Endodermal cell (in vitro differentiated cells): ENCODE measurements around the gene PTPN1. TPM values are rescaled to one million over a fixed set of nuclear protein-coding genes. Genes with fewer than 3 reads are reported as not detected.
"Not testable (repeated sequence)": the region's sequence is repeated elsewhere in the genome, so short reads cannot be mapped to it uniquely, and the experiment has no call there.

Source experiments
- DNase-seq: peaks from one replicate; pipeline ENCODE4 v3.0.0-alpha.2; 2017
- H3K27ac ChIP-seq: 2 replicates; pipeline ENCODE4 v1.5.1; 2013; ENCODE audit warnings: mild to moderate bottlenecking, low read depth, low read length, moderate library complexity
- H3K27me3 ChIP-seq: 2 replicates; pipeline ENCODE4 v1.6.1; 2013; ENCODE audit warnings: mild to moderate bottlenecking, low read length, moderate library complexity; ENCODE audit not compliant: insufficient read depth, control insufficient read depth, poor library complexity, severe bottlenecking
- H3K36me3 ChIP-seq: 2 replicates; pipeline ENCODE4 v1.7.0; 2013; ENCODE audit warnings: mild to moderate bottlenecking, low read length, moderate library complexity; ENCODE audit not compliant: control insufficient read depth, insufficient read depth
- H3K4me1 ChIP-seq: one replicate; pipeline ENCODE4 v1.7.0; 2013; ENCODE audit warnings: low read length; ENCODE audit not compliant: control insufficient read depth, insufficient read depth
- H3K4me3 ChIP-seq: 2 replicates; pipeline ENCODE4 v1.5.1; 2013; ENCODE audit warnings: mild to moderate bottlenecking, low read length, moderate library complexity
- H3K9ac ChIP-seq: 2 replicates; pipeline ENCODE4 v1.6.1; 2013; ENCODE audit warnings: mild to moderate bottlenecking, low read length, moderate library complexity; ENCODE audit not compliant: poor library complexity, severe bottlenecking; ENCODE audit errors: extremely low read depth
- H3K9me3 ChIP-seq: 2 replicates; pipeline ENCODE4 v1.6.1; 2013; ENCODE audit warnings: mild to moderate bottlenecking, low read length, moderate library complexity; ENCODE audit not compliant: control insufficient read depth
- H3K27ac Mint-ChIP-seq: 2 replicates; pipeline ENCODE4 v1.8.0; 2020; ENCODE audit warnings: mixed read lengths
- H3K27me3 Mint-ChIP-seq: 2 replicates; pipeline ENCODE4 v1.8.0; 2021; ENCODE audit warnings: mild to moderate bottlenecking, mixed read lengths; ENCODE audit not compliant: insufficient read depth
- H3K36me3 Mint-ChIP-seq: 2 replicates; pipeline ENCODE4 v1.8.0; 2020; ENCODE audit warnings: low read depth, mixed read lengths
- H3K4me1 Mint-ChIP-seq: 2 replicates; pipeline ENCODE4 v1.8.0; 2020; ENCODE audit warnings: mixed read lengths
- H3K4me3 Mint-ChIP-seq: 2 replicates; pipeline ENCODE4 v1.8.0; 2020; ENCODE audit warnings: mild to moderate bottlenecking, moderate library complexity, mixed read lengths
- H3K9me3 Mint-ChIP-seq: 2 replicates; pipeline ENCODE4 v1.8.0; 2020; ENCODE audit warnings: mild to moderate bottlenecking, mixed read lengths
- WGBS, 2 experiments: methylation state at CpG; one replicate each; pipeline versions ENCODE4 v1.1.5 to v1.1.7; 2013; ENCODE audit warnings: missing lambda C conversion rate in 2 of 2, mixed read lengths in 1 of 2; ENCODE audit not compliant: insufficient coverage in 1 of 2, insufficient read length in 1 of 2; 5-methylcytosine and 5-hydroxymethylcytosine counted together
- total RNA-seq, 2 donors: library from RNA; stranded (reverse); fragmentation: NEBNext Ultra II Directional in 1 of 2; extraction: Animal tissue kit (Norgen Biotek cat#: 25700) in 1 of 2; gene quantifications; 2 replicates in 1 of 2; 3 replicates in 1 of 2; pipeline ENCODE4 v1.2.1, GENCODE V29; 2021
- TF ChIP-seq, protein P1 (sequence below): fragments of 200-600 bp; sonication (generic); conservative IDR thresholded peaks from 2 replicates; pipeline ENCODE4 v1.5.0; 2021; ENCODE audit warnings: antibody characterized with exemption, mild to moderate bottlenecking

Gene PTPN1
- total RNA-seq, 2 donors from 2014 or later, result 25.4 to 28.7 TPM

DNA sequence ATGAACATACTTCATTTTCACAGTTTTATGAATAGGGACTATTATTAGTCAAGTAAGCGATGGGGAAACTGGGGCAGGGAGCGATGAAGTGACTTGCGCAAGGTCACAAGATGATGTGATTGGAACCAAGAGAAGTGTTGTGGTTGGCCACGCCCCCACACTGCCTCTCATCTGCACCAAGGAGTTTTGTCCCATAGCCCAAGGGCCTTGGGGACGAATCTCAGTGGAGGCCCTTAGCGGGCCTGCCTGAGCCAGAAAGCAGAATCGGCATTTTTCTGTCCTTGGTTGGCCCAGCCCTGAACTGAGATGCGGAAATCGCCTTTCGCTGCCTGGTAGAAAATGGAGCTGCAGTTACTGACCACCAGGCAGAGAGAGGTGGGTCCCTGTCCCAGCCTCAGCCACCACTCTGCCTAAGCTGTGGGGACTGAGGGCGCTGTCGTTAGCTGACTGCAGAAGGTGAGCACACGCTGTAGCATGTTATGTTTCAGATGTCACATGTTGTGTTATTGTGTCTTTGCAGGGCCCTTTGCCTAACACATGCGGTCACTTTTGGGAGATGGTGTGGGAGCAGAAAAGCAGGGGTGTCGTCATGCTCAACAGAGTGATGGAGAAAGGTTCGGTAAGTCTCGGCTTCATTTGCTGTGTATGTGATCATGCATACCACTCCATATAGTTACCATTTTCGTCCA is 57.8 kb downstream of the PTPN1 start:
- H3K9ac ChIP-seq, result no peak overlapping the region
- Mint-ChIP-seq H3K27ac (no peak overlapping the region), H3K4me1 (peaks cover 5% of the 10 kb centered on the region), H3K4me3 (no peak overlapping the region), H3K9me3 (no peaks in the 10 kb centered on the region), H3K27me3 (no peaks in the 10 kb centered on the region), H3K36me3 (peaks cover 41% of the 10 kb centered on the region)
- DNase-seq, result no peak
- H3K9me3 ChIP-seq, result no peaks in the 10 kb centered on the region
- 96% methylated on average over 15 to 18 of the region's 18 CpGs for WGBS, 2 experiments
- H3K27me3 ChIP-seq, result no peaks in the 10 kb centered on the region
- TF ChIP-seq, protein P1, sequence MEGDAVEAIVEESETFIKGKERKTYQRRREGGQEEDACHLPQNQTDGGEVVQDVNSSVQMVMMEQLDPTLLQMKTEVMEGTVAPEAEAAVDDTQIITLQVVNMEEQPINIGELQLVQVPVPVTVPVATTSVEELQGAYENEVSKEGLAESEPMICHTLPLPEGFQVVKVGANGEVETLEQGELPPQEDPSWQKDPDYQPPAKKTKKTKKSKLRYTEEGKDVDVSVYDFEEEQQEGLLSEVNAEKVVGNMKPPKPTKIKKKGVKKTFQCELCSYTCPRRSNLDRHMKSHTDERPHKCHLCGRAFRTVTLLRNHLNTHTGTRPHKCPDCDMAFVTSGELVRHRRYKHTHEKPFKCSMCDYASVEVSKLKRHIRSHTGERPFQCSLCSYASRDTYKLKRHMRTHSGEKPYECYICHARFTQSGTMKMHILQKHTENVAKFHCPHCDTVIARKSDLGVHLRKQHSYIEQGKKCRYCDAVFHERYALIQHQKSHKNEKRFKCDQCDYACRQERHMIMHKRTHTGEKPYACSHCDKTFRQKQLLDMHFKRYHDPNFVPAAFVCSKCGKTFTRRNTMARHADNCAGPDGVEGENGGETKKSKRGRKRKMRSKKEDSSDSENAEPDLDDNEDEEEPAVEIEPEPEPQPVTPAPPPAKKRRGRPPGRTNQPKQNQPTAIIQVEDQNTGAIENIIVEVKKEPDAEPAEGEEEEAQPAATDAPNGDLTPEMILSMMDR, result no peak
- no peaks in the 10 kb centered on the region for H3K4me1 ChIP-seq
- no peak overlapping the region for H3K27ac ChIP-seq
- no peak overlapping the region for H3K4me3 ChIP-seq
- peaks cover 55% of the 10 kb centered on the region for H3K36me3 ChIP-seq

GRCh38 chr20:50568549-50568942 is 58.4 kb downstream of the PTPN1 start:
- no peaks in the 10 kb centered on the region for H3K9me3 ChIP-seq
- Mint-ChIP-seq H3K4me1 (peaks cover 5% of the 10 kb centered on the region), H3K36me3 (peaks cover 38% of the 10 kb centered on the region), H3K27me3 (no peaks in the 10 kb centered on the region), H3K27ac (no peak overlapping the region), H3K4me3 (no peak overlapping the region), H3K9me3 (no peaks in the 10 kb centered on the region)
- no peak overlapping the region for H3K4me3 ChIP-seq
- H3K36me3 ChIP-seq, result peaks cover 50% of the 10 kb centered on the region
- TF ChIP-seq, protein P1, result no peak
- 72 to 89% methylated on average over 2 to 11 of the region's 11 CpGs for WGBS, 2 experiments
- H3K27ac ChIP-seq, result no peak overlapping the region
- H3K4me1 ChIP-seq, result no peaks in the 10 kb centered on the region
- H3K9ac ChIP-seq, result no peak overlapping the region
- DNase-seq, result no peak
- no peaks in the 10 kb centered on the region for H3K27me3 ChIP-seq

DNA sequence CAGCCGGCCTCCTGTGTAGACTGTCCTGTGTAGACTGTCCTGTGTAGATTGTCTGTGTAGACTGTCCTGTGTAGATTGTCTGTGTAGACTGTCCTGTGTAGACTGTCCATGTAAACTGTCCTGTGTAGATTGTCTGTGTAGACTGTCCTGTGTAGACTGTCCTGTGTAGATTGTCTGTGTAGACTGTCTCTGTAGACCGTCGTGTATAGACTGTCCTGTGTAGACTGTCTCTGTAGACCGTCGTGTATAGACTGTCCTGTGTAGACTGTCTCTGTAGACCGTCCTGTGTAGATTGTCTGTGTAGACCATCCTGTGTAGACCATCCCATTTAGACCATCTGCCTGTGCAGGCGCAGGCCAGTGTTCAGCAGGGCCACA is 59.3 kb downstream of the PTPN1 start:
- H3K9me3 ChIP-seq, DNase-seq, H3K27ac ChIP-seq, H3K9ac ChIP-seq, H3K27me3 ChIP-seq, H3K9me3 Mint-ChIP-seq, H3K4me3 Mint-ChIP-seq, H3K4me1 ChIP-seq, H3K4me1 Mint-ChIP-seq, H3K27me3 Mint-ChIP-seq, H3K4me3 ChIP-seq, H3K27ac Mint-ChIP-seq: not testable (repeated sequence)
- H3K36me3 ChIP-seq, result peaks cover 49% of the 10 kb centered on the region
- H3K36me3 Mint-ChIP-seq, result peaks cover 42% of the 10 kb centered on the region
- 97 to 100% methylated on average over 5 to 7 of the region's 7 CpGs for WGBS, 2 experiments
